Fibroblast of lung (primary cell): ENCODE data around the gene GALNT2. TPM values are rescaled to one million over a fixed set of nuclear protein-coding genes. Genes with fewer than 3 reads are reported as not detected.

ENCODE experiments used
- DNase-seq, 2 donors: peaks; one replicate each; pipeline versions ENCODE4 v3.0.0 to v3.0.0-alpha.2; 2010; ENCODE audit warnings: low read depth in 2 of 2
- H2AFZ ChIP-seq: 2 replicates; pipeline ENCODE4 v1.5.1; 2012; ENCODE audit warnings: low read length, control low read depth, inconsistent platforms
- H3K27ac ChIP-seq: 2 replicates; pipeline ENCODE4 v1.5.1; 2011; ENCODE audit warnings: low read length, control low read depth; ENCODE audit not compliant: insufficient read depth
- H3K27me3 ChIP-seq: 2 replicates; pipeline ENCODE4 v1.5.1; 2011; ENCODE audit warnings: mild to moderate bottlenecking, low read length; ENCODE audit not compliant: control insufficient read depth, insufficient read depth
- H3K36me3 ChIP-seq: 2 replicates; pipeline ENCODE4 v1.5.1; 2011; ENCODE audit warnings: low read length; ENCODE audit not compliant: control insufficient read depth, insufficient read depth
- H3K4me1 ChIP-seq: 2 replicates; pipeline ENCODE4 v1.5.1; 2011; ENCODE audit warnings: low read length; ENCODE audit not compliant: control insufficient read depth, insufficient read depth; ENCODE audit errors: extremely low read depth
- H3K4me2 ChIP-seq: 2 replicates; pipeline ENCODE4 v1.5.1; 2011; ENCODE audit warnings: low read length, control low read depth; ENCODE audit not compliant: insufficient read depth; ENCODE audit errors: extremely low read depth
- H3K4me3 ChIP-seq, 4 experiments: fragments of 200-600 bp in 1 of 4; sonication (generic) in 1 of 4; replicated peaks in 1 of 4; 2 replicates each; pipeline ENCODE4 v1.5.1; 2011 to 2016; ENCODE audit warnings: low read length in 4 of 4, low read depth in 3 of 4, mild to moderate bottlenecking in 3 of 4, control low read depth in 2 of 4, inconsistent platforms in 1 of 4, mixed read lengths in 1 of 4; ENCODE audit not compliant: insufficient read depth in 1 of 4; ENCODE audit errors: control extremely low read depth in 1 of 4
- H3K79me2 ChIP-seq: 2 replicates; pipeline ENCODE4 v1.5.1; 2012; ENCODE audit warnings: mild to moderate bottlenecking, low read length, inconsistent platforms; ENCODE audit not compliant: control insufficient read depth, insufficient read depth
- H3K9ac ChIP-seq: 2 replicates; pipeline ENCODE4 v1.5.1; 2011; ENCODE audit warnings: mild to moderate bottlenecking, low read length, control low read depth; ENCODE audit not compliant: insufficient read depth
- H3K9me3 ChIP-seq: 2 replicates; pipeline ENCODE4 v1.5.1; 2012; ENCODE audit warnings: low read depth, low read length; ENCODE audit not compliant: control insufficient read depth, insufficient read depth
- H4K20me1 ChIP-seq: 2 replicates; pipeline ENCODE4 v1.5.1; 2011; ENCODE audit warnings: low read length; ENCODE audit not compliant: control insufficient read depth, insufficient read depth; ENCODE audit errors: extremely low read depth
- EZH2 ChIP-seq: IDR thresholded peaks from 2 replicates; pipeline ENCODE4 v1.5.1; 2012; ENCODE audit warnings: low read length, control low read depth, mild to moderate bottlenecking; ENCODE audit errors: missing control alignments
- polyA plus RNA-seq, 2 donors: library from polyadenylated mRNA; depleted of rRNA in 1 of 2; stranded (reverse) in 1 of 2; unstranded in 1 of 2; fragments of >200 nt; gene quantifications; 2 replicates each; pipeline ENCODE4 v1.2.1, GENCODE V29; 2011 to 2012; ENCODE audit warnings: missing spikeins in 1 of 2
- total RNA-seq: library from RNA; depleted of rRNA; stranded (reverse); fragments of >200 nt; gene quantifications from 2 replicates; pipeline ENCODE4 v1.2.1, GENCODE V29; 2014
- TF ChIP-seq, protein P1 (sequence below), 2 donors: IDR thresholded peaks in 1 of 2; conservative IDR thresholded peaks in 1 of 2; 1 replicate in 1 of 2; 2 replicates in 1 of 2; pipeline ENCODE4 v1.5.1; 2011 to 2012; ENCODE audit warnings: low read length in 2 of 2, control low read depth in 1 of 2, inconsistent platforms in 1 of 2, low read depth in 1 of 2, mild to moderate bottlenecking in 1 of 2

The GALNT2 gene
- total and polyA plus RNA-seq, 2 donors (not counting 1 experiment from before 2014, with no cell fraction given) = 106 to 115 TPM

DNA sequence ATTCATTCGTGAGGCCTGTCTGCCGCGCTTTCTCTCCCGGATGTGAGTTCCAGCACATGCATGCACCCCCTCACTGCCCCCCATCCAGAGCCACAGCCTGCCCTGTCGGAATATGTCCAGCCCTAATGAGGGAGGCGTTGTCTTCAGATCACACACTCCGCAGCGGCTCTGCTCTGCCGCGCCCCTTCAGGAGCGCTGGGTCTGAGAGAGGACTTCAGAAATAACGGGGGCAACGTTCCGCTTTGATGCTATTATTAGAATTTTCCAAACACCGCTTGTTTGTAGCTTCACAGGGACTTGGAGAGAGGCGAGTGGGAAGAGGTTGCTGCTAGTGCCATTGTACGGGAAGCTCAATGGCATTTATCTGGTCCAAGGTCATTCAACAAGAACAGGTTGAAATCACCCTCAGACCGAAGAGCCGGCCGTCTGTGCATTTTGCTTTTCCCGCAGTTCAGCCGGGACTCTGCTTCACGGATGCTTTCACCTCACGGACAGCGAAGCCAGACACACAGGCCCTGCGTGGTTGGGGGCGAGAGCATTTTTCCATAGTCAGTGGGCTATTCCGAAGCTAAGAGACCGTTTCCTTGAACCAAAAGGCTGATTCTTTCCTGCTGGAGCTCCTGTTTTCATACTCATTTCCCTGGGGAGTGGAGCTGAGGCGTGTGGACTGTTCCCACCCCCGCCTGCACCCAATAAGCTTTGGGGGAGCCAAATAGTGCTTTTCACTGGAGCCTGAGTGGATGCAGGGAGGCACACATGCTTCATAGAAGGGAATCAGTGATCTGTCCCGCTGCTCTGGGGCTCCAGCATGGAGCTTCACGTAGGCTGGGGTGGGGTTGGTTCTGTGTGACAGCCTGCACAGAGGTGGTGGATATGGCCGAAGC, 69.7 kb downstream of the GALNT2 start:
- Histone ChIP-seq H3K4me2 (peak overlapping the region; percentile 38), H3K27ac (peak overlapping the region; percentile 18), H3K4me3 (no peak overlapping the region), H4K20me1 (no peaks in the 10 kb centered on the region), H2AFZ (no peak overlapping the region), H3K36me3 (no peaks in the 10 kb centered on the region), H3K9ac (no peak overlapping the region), H3K79me2 (peaks cover 42% of the 10 kb centered on the region), H3K4me1 (peaks cover 17% of the 10 kb centered on the region), H3K27me3 (no peaks in the 10 kb centered on the region), H3K9me3 (no peaks in the 10 kb centered on the region)
- TF ChIP-seq, protein P1, sequence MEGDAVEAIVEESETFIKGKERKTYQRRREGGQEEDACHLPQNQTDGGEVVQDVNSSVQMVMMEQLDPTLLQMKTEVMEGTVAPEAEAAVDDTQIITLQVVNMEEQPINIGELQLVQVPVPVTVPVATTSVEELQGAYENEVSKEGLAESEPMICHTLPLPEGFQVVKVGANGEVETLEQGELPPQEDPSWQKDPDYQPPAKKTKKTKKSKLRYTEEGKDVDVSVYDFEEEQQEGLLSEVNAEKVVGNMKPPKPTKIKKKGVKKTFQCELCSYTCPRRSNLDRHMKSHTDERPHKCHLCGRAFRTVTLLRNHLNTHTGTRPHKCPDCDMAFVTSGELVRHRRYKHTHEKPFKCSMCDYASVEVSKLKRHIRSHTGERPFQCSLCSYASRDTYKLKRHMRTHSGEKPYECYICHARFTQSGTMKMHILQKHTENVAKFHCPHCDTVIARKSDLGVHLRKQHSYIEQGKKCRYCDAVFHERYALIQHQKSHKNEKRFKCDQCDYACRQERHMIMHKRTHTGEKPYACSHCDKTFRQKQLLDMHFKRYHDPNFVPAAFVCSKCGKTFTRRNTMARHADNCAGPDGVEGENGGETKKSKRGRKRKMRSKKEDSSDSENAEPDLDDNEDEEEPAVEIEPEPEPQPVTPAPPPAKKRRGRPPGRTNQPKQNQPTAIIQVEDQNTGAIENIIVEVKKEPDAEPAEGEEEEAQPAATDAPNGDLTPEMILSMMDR (conservative IDR thresholded peaks at IDR 0.05 in 1 of 2, IDR thresholded peaks at IDR 0.05 in 1 of 2; ENCODE audit: low read depth in 1 of 2, low read length in 2 of 2) = no peak
- TF ChIP-seq EZH2 = no peak
- DNase-seq = no peak

DNA sequence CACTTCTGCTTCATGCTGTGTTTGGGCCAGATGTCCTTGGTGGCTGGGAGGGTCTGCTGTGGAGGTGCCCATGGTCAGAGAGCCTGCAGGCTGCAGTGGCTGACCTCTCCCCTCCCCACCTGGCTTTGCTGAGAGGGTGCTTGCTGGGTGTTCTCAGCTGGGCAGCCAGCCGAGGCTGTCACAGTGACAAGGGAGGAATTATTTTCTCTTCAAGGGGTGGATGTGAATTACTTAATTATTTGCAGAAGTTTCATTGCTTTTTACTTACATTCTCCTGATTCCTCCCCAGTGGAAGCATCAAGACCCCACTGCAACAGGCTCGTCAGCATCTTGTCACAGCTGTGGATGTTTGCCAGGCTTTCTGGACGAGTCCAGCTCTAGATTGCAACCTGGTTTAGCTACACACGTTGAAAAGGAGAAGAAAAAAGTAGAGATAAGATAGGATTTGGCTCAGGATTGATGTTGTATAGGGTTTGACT, 70.3 kb downstream of the GALNT2 start:
- H3K9ac ChIP-seq = no peak overlapping the region
- no peak for TF ChIP-seq EZH2
- TF ChIP-seq, protein P1 (conservative IDR thresholded peaks at IDR 0.05 in 1 of 2, IDR thresholded peaks at IDR 0.05 in 1 of 2; ENCODE audit: low read depth in 1 of 2, low read length in 2 of 2) = no peak
- H3K4me2 ChIP-seq = no peak overlapping the region
- peaks cover 45% of the 10 kb centered on the region for H3K79me2 ChIP-seq
- H3K27ac ChIP-seq = no peak overlapping the region
- H3K4me3 ChIP-seq = no peak overlapping the region
- no peaks in the 10 kb centered on the region for H4K20me1 ChIP-seq
- no peak overlapping the region for H2AFZ ChIP-seq
- H3K36me3 ChIP-seq = no peaks in the 10 kb centered on the region
- H3K4me1 ChIP-seq = peaks cover 17% of the 10 kb centered on the region
- no peaks in the 10 kb centered on the region for H3K9me3 ChIP-seq
- no peak for DNase-seq
- H3K27me3 ChIP-seq = no peaks in the 10 kb centered on the region

DNA sequence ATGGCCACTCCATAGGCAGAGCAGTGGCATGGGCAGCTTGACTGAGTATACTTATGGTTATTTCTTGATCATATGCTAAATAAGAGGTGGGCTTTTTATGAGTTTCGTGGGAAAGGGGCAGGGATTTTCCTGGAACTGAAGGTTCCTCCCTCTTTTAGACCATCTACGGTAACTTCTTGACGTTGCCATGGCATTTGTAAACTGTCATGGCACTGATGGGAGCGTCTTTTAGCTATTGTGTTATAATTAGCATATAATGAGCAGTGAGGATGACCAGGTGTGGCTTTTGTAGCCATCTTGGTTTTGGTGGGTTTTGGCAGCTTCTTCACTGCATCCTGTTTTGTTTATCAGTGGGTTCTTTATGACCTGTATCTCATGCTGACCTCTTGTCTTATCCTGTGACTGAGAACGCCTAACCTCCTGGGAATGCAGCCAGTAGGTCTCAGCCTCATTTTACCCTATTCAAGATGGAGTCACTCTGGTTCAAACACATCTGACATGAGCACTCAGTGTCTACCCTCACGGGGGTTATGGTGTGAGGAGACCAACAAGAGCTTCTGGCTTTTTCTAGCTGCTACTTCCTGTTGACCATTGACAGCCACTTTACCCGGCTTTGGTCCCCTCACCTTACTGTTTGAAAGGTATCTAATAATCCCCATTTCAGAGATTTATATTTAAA, 71.7 kb downstream of the GALNT2 start:
- no peaks in the 10 kb centered on the region for H4K20me1 ChIP-seq
- no peaks in the 10 kb centered on the region for H3K36me3 ChIP-seq
- no peak for TF ChIP-seq EZH2
- TF ChIP-seq, protein P1 (conservative IDR thresholded peaks at IDR 0.05 in 1 of 2, IDR thresholded peaks at IDR 0.05 in 1 of 2; ENCODE audit: low read depth in 1 of 2, low read length in 2 of 2) = no peak
- no peaks in the 10 kb centered on the region for H3K9me3 ChIP-seq
- DNase-seq = no peak
- no peak overlapping the region for H3K9ac ChIP-seq
- peaks cover 17% of the 10 kb centered on the region for H3K4me1 ChIP-seq
- H3K4me3 ChIP-seq = no peak overlapping the region
- no peak overlapping the region for H3K4me2 ChIP-seq
- H3K79me2 ChIP-seq = peaks cover 55% of the 10 kb centered on the region
- no peak overlapping the region for H2AFZ ChIP-seq
- H3K27ac ChIP-seq = no peak overlapping the region
- no peaks in the 10 kb centered on the region for H3K27me3 ChIP-seq
